Calu3 (cell line): Measurements from ENCODE around the gene TCP11L1. TPM values are rescaled to one million over a fixed set of nuclear protein-coding genes. Genes with fewer than 3 reads are reported as not detected.

Source experiments
- Bru-seq: library from RNA; stranded (reverse); fragments of 400-500 nt; gene quantifications from one replicate; lab custom pipeline; 2021; lab: Mats Ljungman, UMichigan
- BruChase-seq, 2 experiments: library from RNA; stranded (reverse); fragments of 400-500 nt; gene quantifications; one replicate each; lab custom pipeline; 2021; lab: Mats Ljungman, UMichigan
- BruUV-seq: library from RNA; stranded (reverse); fragments of 400-500 nt; replicated peaks from 2 replicates; lab custom pipeline; 2021; lab: Mats Ljungman, UMichigan
- CTCF ChIA-PET: fragments of 300-600 bp; sonication (Branson Sonifier 250); formaldehyde crosslinking; loops from one replicate; lab custom pipeline; 2022; ENCODE audit warnings: antibody characterized with exemption; lab: Charles Lee
- DNase-seq: peaks from one replicate; pipeline ENCODE4 v3.0.0; 2022
- H3K27ac Mint-ChIP-seq: one replicate; pipeline ENCODE4 v1.8.0; 2022; ENCODE audit warnings: mixed read lengths; ENCODE audit not compliant: unreplicated experiment
- H3K27me3 Mint-ChIP-seq: one replicate; pipeline ENCODE4 v1.8.0; 2022; ENCODE audit warnings: mixed read lengths; ENCODE audit not compliant: unreplicated experiment
- H3K36me3 Mint-ChIP-seq: one replicate; pipeline ENCODE4 v1.8.0; 2022; ENCODE audit warnings: mild to moderate bottlenecking, moderate library complexity, mixed read lengths; ENCODE audit not compliant: insufficient read depth, unreplicated experiment
- H3K4me1 Mint-ChIP-seq: one replicate; pipeline ENCODE4 v1.8.0; 2022; ENCODE audit warnings: mild to moderate bottlenecking, low read depth, mixed read lengths; ENCODE audit not compliant: unreplicated experiment
- H3K4me3 Mint-ChIP-seq: one replicate; pipeline ENCODE4 v1.8.0; 2022; ENCODE audit warnings: mild to moderate bottlenecking, low read depth, moderate library complexity, mixed read lengths; ENCODE audit not compliant: unreplicated experiment
- H3K9me3 Mint-ChIP-seq: one replicate; pipeline ENCODE4 v1.8.0; 2022; ENCODE audit warnings: low read depth, mixed read lengths; ENCODE audit not compliant: unreplicated experiment
- intact Hi-C: fragments of 100-400 bp; cut with micrococcal nuclease; formaldehyde crosslinking; loops from one replicate; pipeline ENCODE4 v1.10.0; 2022; ENCODE audit not compliant: unreplicated experiment
- long read RNA-seq: library from polyadenylated mRNA; stranded (forward); transcript quantifications from one replicate; pipeline ENCODE4 v2.0.0, GENCODE V29; 2022
- total RNA-seq: library from RNA; stranded (reverse); gene quantifications from 2 replicates; pipeline ENCODE4 v1.2.3, GENCODE V29; 2022
- TF ChIP-seq, protein P1 (sequence below): fragments of 200-600 bp; IDR thresholded peaks from one replicate; pipeline ENCODE4 v1.8.0; 2022; ENCODE audit warnings: antibody characterized with exemption; ENCODE audit not compliant: unreplicated experiment

TCP11L1 gene, protein sequence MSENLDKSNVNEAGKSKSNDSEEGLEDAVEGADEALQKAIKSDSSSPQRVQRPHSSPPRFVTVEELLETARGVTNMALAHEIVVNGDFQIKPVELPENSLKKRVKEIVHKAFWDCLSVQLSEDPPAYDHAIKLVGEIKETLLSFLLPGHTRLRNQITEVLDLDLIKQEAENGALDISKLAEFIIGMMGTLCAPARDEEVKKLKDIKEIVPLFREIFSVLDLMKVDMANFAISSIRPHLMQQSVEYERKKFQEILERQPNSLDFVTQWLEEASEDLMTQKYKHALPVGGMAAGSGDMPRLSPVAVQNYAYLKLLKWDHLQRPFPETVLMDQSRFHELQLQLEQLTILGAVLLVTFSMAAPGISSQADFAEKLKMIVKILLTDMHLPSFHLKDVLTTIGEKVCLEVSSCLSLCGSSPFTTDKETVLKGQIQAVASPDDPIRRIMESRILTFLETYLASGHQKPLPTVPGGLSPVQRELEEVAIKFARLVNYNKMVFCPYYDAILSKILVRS
- total RNA-seq (8.6 and 9.6 TPM in 2 replicates), Bru-seq, nascent RNA (percentile 58 among the genes with signal in this experiment), BruChase-seq, experiment 1, labeled RNA remaining after a 6-hour chase (percentile 54 among the genes with signal in this experiment), BruChase-seq, experiment 2, labeled RNA remaining after a 2-hour chase (percentile 56 among the genes with signal in this experiment)
- long read RNA-seq, partial matches to known transcripts, result 0 of 5 reads
- long read RNA-seq, other reads (novel, unspliced or antisense), result 1 of 5 reads

DNA sequence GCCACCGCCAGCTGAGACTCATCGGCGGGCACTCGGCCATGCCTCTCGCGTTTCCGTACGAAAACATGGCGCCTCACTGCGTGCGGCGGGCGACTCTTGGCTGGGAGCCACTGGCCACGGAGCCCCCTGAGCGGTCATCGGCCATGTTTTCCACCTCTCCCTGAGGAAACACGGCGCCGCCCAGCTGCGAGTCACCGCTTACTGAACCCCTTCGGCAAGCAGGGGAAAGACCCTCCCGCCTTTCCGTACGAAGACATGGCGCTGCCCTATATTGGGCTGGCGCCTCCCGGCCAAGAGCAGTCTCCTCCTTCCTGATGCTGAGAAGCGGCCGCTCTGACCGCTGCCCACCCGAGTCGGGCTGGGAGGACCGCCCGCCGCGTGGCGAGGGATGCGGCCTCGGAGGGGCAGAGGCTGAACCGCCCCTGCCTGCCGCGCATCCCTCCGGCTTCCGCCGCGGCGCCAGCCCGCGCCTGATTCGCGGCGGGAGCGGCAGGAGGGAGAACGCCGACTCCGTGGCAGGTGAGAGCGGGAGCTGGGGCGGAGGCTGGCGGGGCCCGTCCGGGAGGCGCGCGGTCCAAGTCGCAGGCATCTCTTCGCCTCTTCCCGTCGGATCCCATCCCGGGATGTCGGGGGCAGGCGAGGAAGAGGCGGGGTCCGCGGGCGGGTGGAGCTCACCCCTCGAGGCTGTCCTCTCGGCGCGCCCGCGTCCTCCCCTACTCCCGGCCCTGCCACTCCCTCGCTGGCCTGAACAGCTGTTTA, at the start of gene TCP11L1:
TSS of gene TCP11L1 (plus strand) at position 299 of the 759 bp plus-strand sequence. CDS start 4,202 bp downstream, outside the sequence.
- intact Hi-C loops, result no loop called here
- no TSS peak for BruUV-seq
- peak; percentile 71 for DNase-seq
- Mint-ChIP-seq H3K9me3 (no peaks in the 10 kb centered on the region), H3K27ac (peak within 1 kb of the TSS; percentile 71), H3K4me1 (peaks cover 17% of the 10 kb centered on the region), H3K4me3 (peak within 1 kb of the TSS; percentile 80), H3K27me3 (no peaks in the 10 kb centered on the region), H3K36me3 (peaks cover 22% of the 10 kb centered on the region)
- TF ChIP-seq, protein P1, sequence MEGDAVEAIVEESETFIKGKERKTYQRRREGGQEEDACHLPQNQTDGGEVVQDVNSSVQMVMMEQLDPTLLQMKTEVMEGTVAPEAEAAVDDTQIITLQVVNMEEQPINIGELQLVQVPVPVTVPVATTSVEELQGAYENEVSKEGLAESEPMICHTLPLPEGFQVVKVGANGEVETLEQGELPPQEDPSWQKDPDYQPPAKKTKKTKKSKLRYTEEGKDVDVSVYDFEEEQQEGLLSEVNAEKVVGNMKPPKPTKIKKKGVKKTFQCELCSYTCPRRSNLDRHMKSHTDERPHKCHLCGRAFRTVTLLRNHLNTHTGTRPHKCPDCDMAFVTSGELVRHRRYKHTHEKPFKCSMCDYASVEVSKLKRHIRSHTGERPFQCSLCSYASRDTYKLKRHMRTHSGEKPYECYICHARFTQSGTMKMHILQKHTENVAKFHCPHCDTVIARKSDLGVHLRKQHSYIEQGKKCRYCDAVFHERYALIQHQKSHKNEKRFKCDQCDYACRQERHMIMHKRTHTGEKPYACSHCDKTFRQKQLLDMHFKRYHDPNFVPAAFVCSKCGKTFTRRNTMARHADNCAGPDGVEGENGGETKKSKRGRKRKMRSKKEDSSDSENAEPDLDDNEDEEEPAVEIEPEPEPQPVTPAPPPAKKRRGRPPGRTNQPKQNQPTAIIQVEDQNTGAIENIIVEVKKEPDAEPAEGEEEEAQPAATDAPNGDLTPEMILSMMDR, result no peak
- CTCF ChIA-PET, result interaction anchor here (0.6 to 1.6 kb wide), 4 partner anchors 22 to 766 kb away, joined by 3 to 4 read pairs (median 4); no protein-coding TSS in a partner anchor

DNA sequence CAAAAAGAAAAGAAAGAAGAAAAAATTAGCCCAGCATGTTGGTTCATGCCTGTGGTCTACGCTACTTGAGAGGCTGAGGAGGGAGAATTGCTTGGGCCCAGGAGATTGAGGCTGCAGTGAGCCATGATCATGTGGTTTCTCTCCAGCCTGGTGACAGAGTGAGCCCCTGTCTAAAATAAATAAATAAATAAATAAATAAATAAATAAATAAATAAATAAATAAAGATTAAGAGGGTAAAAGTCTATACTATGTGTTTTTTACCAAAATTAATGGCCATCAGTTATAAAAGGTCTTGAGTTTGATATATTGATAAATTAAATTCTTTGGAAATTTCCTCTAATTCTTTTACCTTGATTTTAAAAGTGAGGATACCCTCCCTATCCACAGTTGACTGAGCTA, 48.9 kb upstream of the TCP11L1 start:
- Mint-ChIP-seq H3K27ac (no peak overlapping the region), H3K27me3 (peaks cover 4% of the 10 kb centered on the region), H3K36me3 (no peaks in the 10 kb centered on the region), H3K4me3 (no peak overlapping the region), H3K9me3 (peaks cover 7% of the 10 kb centered on the region), H3K4me1 (no peaks in the 10 kb centered on the region)
- CTCF ChIA-PET, result no interaction called here
- intact Hi-C loops, result no loop called here
- BruUV-seq, result no TSS peak
- no peak for DNase-seq
- TF ChIP-seq, protein P1, result no peak

DNA sequence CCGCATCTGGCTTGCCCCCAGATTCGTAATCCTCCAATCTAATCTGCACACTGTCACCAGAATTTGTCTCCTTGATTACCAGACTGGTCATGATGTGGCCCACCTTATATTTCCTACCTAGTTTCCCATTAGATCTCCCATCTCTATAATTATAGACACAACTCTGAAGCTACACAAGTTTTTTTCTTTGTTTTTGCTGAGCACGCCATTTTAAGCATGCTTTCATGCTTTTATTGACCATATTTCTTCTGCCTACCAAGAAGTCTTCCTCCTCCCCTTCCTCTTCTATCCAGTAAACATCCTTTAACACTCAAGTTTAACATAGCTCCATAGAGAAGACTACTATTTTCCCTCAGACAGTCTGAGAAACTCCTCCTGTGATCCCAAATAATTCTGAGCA, 47.9 kb upstream of the TCP11L1 start:
- TF ChIP-seq, protein P1, result no peak
- CTCF ChIA-PET, result no interaction called here
- H3K4me1 Mint-ChIP-seq, result no peaks in the 10 kb centered on the region
- BruUV-seq, result no TSS peak
- no peak overlapping the region for H3K27ac Mint-ChIP-seq
- H3K4me3 Mint-ChIP-seq, result no peak overlapping the region
- no peak for DNase-seq
- H3K36me3 Mint-ChIP-seq, result no peaks in the 10 kb centered on the region
- intact Hi-C loops, result no loop called here
- peaks cover 13% of the 10 kb centered on the region for H3K27me3 Mint-ChIP-seq
- peaks cover 7% of the 10 kb centered on the region for H3K9me3 Mint-ChIP-seq

DNA sequence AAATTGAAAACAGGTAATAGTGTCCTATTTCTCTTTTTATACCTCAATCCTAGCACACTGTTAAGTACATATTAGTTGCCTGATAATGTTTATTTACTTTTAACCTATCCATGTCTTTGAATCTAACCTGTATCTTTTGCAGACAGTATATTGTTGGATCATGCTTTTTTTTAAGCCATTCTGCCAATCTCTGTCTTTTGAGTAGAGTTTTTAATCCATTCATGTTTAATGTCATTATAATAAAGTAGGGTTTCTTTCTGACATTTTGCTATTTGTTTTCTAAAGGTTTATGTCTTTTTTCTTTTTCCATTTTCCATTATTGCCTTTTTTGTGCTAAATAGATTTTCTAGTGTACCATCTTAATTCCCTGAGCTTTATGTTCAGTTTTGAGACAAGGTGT, 47.5 kb upstream of the TCP11L1 start:
- intact Hi-C loops, result no loop called here
- peaks cover 18% of the 10 kb centered on the region for H3K27me3 Mint-ChIP-seq
- BruUV-seq, result no TSS peak
- H3K27ac Mint-ChIP-seq, result no peak overlapping the region
- H3K9me3 Mint-ChIP-seq, result peaks cover 7% of the 10 kb centered on the region
- no peaks in the 10 kb centered on the region for H3K4me1 Mint-ChIP-seq
- no peak for DNase-seq
- H3K36me3 Mint-ChIP-seq, result no peaks in the 10 kb centered on the region
- CTCF ChIA-PET, result no interaction called here
- H3K4me3 Mint-ChIP-seq, result no peak overlapping the region
- TF ChIP-seq, protein P1, result no peak
